SJCRH30 (cell line): ENCODE results near the gene ZBTB12. TPM values are rescaled to one million over a fixed set of nuclear protein-coding genes. Genes with fewer than 3 reads are reported as not detected.
"Not testable (repeated sequence)": the region's sequence is repeated elsewhere in the genome, so short reads cannot be mapped to it uniquely, and the experiment has no call there.

Source experiments
- DNase-seq, 2 experiments: peaks; one replicate each; pipeline ENCODE4 v3.0.0-alpha.2; 2015 to 2020
- H3K27ac ChIP-seq: fragments of 250-450 bp; sonication (Bioruptor Pico); 2 replicates; pipeline ENCODE4 v1.5.1; 2020; ENCODE audit warnings: mild to moderate bottlenecking, moderate library complexity
- H3K27me3 ChIP-seq: fragments of 250-450 bp; sonication (Bioruptor Pico); 2 replicates; pipeline ENCODE4 v1.5.1; 2020; ENCODE audit warnings: mild to moderate bottlenecking, moderate library complexity
- H3K36me3 ChIP-seq: fragments of 250-450 bp; sonication (Bioruptor Pico); 2 replicates; pipeline ENCODE4 v1.5.1; 2020; ENCODE audit warnings: mild to moderate bottlenecking, moderate library complexity
- H3K4me1 ChIP-seq: fragments of 250-450 bp; sonication (Bioruptor Pico); 2 replicates; pipeline ENCODE4 v1.5.1; 2020; ENCODE audit warnings: mild to moderate bottlenecking, moderate library complexity
- H3K4me3 ChIP-seq: fragments of 250-450 bp; sonication (Bioruptor Pico); 2 replicates; pipeline ENCODE4 v1.5.1; 2020; ENCODE audit warnings: mild to moderate bottlenecking, moderate library complexity
- H3K9me3 ChIP-seq: fragments of 250-450 bp; sonication (Bioruptor Pico); replicated peaks from 2 replicates; pipeline ENCODE4 v1.5.1; 2020; ENCODE audit warnings: mild to moderate bottlenecking, moderate library complexity
- total RNA-seq: library from RNA; depleted of rRNA; stranded (reverse); fragments of >200 nt; shearing (Covaris generic); gene quantifications from 2 replicates; pipeline ENCODE4 v1.2.3, GENCODE V29; 2014; rRNA removed

Gene ZBTB12
- total RNA-seq, 1 experiment from 2014 or later = 5.4 TPM

GRCh38 chr6:31862344-31863235 is 39.3 kb downstream of the ZBTB12 start, which contains the start of gene NEU1:
TSS of gene NEU1 (minus strand) at chr6:31862821. CDS start at chr6:31862776, 45 bp downstream.
- H3K27ac ChIP-seq = peak within 1 kb of the TSS; percentile 34
- peak; percentile 100 for DNase-seq
- H3K4me1 ChIP-seq = 0 out of 2 replicates have a peak, but pooled peaks cover 4% of the 10 kb centered on the region
- no peaks in the 10 kb centered on the region for H3K9me3 ChIP-seq
- H3K4me3 ChIP-seq = peak within 1 kb of the TSS; percentile 61
- no peaks in the 10 kb centered on the region for H3K36me3 ChIP-seq
- no peaks in the 10 kb centered on the region; the same call in 1 of the 2 replicates for H3K27me3 ChIP-seq

- H3K27me3 ChIP-seq = no peaks in the 10 kb centered on the region; the same call in 1 of the 2 replicates
Measured at GRCh38 chr6:31861919-31862343, 40.0 kb downstream of the ZBTB12 start.

GRCh38 chr6:31861150-31861549 is 40.7 kb downstream of the ZBTB12 start:
- H3K36me3 ChIP-seq = no peaks in the 10 kb centered on the region
- H3K27ac ChIP-seq = no peak overlapping the region
- no peak for DNase-seq
- H3K4me3 ChIP-seq = no peak overlapping the region
- 0 out of 2 replicates have a peak, but pooled peaks cover 4% of the 10 kb centered on the region for H3K4me1 ChIP-seq
- H3K27me3 ChIP-seq = no peaks in the 10 kb centered on the region; the same call in 1 of the 2 replicates
- no peaks in the 10 kb centered on the region for H3K9me3 ChIP-seq

More at GRCh38 chr6:31861919-31862343, 40.0 kb downstream of the ZBTB12 start:
- Histone ChIP-seq H3K36me3 (no peaks in the 10 kb centered on the region), H3K9me3 (no peaks in the 10 kb centered on the region), H3K4me1 (0 out of 2 replicates have a peak, but pooled peaks cover 4% of the 10 kb centered on the region), H3K27ac (no peak overlapping the region), H3K4me3 (peak overlapping the region; percentile 61)
- DNase-seq = no peak

- Histone ChIP-seq H3K4me1 (0 out of 2 replicates have a peak, but pooled peaks cover 4% of the 10 kb centered on the region), H3K27me3 (no peaks in the 10 kb centered on the region), H3K36me3 (no peaks in the 10 kb centered on the region), H3K9me3 (no peaks in the 10 kb centered on the region), H3K27ac (no peak overlapping the region), H3K4me3 (no peak overlapping the region)
- no peak for DNase-seq
Measured at GRCh38 chr6:31860349-31860748, 41.5 kb downstream of the ZBTB12 start.

- no peaks in the 10 kb centered on the region for H3K27me3 ChIP-seq
- no peaks in the 10 kb centered on the region for H3K9me3 ChIP-seq
- DNase-seq = no peak
- H3K36me3 ChIP-seq = no peaks in the 10 kb centered on the region
- H3K4me1 ChIP-seq = 0 out of 2 replicates have a peak, but pooled peaks cover 4% of the 10 kb centered on the region
- H3K4me3 ChIP-seq = no peak overlapping the region
- no peak overlapping the region for H3K27ac ChIP-seq
Measured at GRCh38 chr6:31859923-31860322, 42.0 kb downstream of the ZBTB12 start.

- Histone ChIP-seq H3K9me3 (no peaks in the 10 kb centered on the region), H3K27ac (no peak overlapping the region), H3K36me3 (no peaks in the 10 kb centered on the region), H3K4me1 (no peaks in the 10 kb centered on the region), H3K27me3 (no peaks in the 10 kb centered on the region), H3K4me3 (no peak overlapping the region)
- no peak for DNase-seq
Measured at GRCh38 chr6:31858707-31859106, 43.2 kb downstream of the ZBTB12 start.

GRCh38 chr6:31857774-31858173 is 44.1 kb downstream of the ZBTB12 start:
- H3K9me3 ChIP-seq, H3K36me3 ChIP-seq, H3K27ac ChIP-seq, DNase-seq, H3K4me1 ChIP-seq, H3K4me3 ChIP-seq, H3K27me3 ChIP-seq: not testable (repeated sequence)

- H3K9me3 ChIP-seq, DNase-seq: not testable (repeated sequence)
Measured at GRCh38 chr6:31851980-31852718, 49.7 kb downstream of the ZBTB12 start.

GRCh38 chr6:31851485-31851832 is 50.4 kb downstream of the ZBTB12 start:
- no peak for DNase-seq
- Histone ChIP-seq H3K9me3 (no peaks in the 10 kb centered on the region), H3K4me1 (no peaks in the 10 kb centered on the region), H3K4me3 (no peak overlapping the region), H3K27ac (no peak overlapping the region), H3K36me3 (no peaks in the 10 kb centered on the region), H3K27me3 (no peaks in the 10 kb centered on the region)

More at GRCh38 chr6:31851980-31852718, 49.7 kb downstream of the ZBTB12 start:
- H3K36me3 ChIP-seq, H3K27ac ChIP-seq, H3K4me3 ChIP-seq, H3K4me1 ChIP-seq, H3K27me3 ChIP-seq: not testable (repeated sequence)

- Histone ChIP-seq H3K36me3 (no peaks in the 10 kb centered on the region), H3K4me3 (no peak overlapping the region), H3K4me1 (no peaks in the 10 kb centered on the region), H3K27ac (no peak overlapping the region), H3K27me3 (no peaks in the 10 kb centered on the region), H3K9me3 (no peaks in the 10 kb centered on the region)
- no peak for DNase-seq
Measured at GRCh38 chr6:31850765-31851484, 51.0 kb downstream of the ZBTB12 start.

Other genes starting within 250 kb of the ZBTB12 start
- 165 and 188 TPM in 2 replicates for gene BAG6, start 249.4 kb downstream of the ZBTB12 start, total RNA-seq
- gene APOM, start 246.2 kb downstream of the ZBTB12 start, total RNA-seq = 1.8 and 2.0 TPM in 2 replicates
- gene C6orf47, start 241.3 kb downstream of the ZBTB12 start, total RNA-seq = 17.6 and 19.0 TPM in 2 replicates
- gene GPANK1, start 237.1 kb downstream of the ZBTB12 start, total RNA-seq = 19.5 and 23.6 TPM in 2 replicates
- gene CSNK2B, start 236.0 kb downstream of the ZBTB12 start, total RNA-seq = 197 and 208 TPM in 2 replicates
- gene LY6G5B, start 232.1 kb downstream of the ZBTB12 start, total RNA-seq = 3.2 and 7.0 TPM in 2 replicates
- gene LY6G5C, start 221.0 kb downstream of the ZBTB12 start, total RNA-seq = 0.25 and 1.6 TPM in 2 replicates
- gene ABHD16A, start 198.8 kb downstream of the ZBTB12 start, total RNA-seq = 18.8 and 22.4 TPM in 2 replicates
- gene LY6G6F, start 195.2 kb downstream of the ZBTB12 start, total RNA-seq = not detected in 2 replicates
- not detected in 2 replicates for gene LY6G6D, start 186.7 kb downstream of the ZBTB12 start, total RNA-seq
- gene LY6G6C, start 180.3 kb downstream of the ZBTB12 start, total RNA-seq = not detected in 2 replicates
- gene MPIG6B, start 178.7 kb downstream of the ZBTB12 start, total RNA-seq = 0.47 TPM in 1 of 2 replicates, not detected in the other
- 39.1 and 42.7 TPM in 2 replicates for gene DDAH2, start 172.8 kb downstream of the ZBTB12 start, total RNA-seq
- gene CLIC1, start 165.6 kb downstream of the ZBTB12 start, total RNA-seq = 210 and 234 TPM in 2 replicates
- 12.9 and 13.4 TPM in 2 replicates for gene MSH5, start 162.1 kb downstream of the ZBTB12 start, total RNA-seq
- gene SAPCD1, start 139.4 kb downstream of the ZBTB12 start, total RNA-seq = 0.89 and 1.4 TPM in 2 replicates
- 0.28 and 0.34 TPM in 2 replicates for gene VWA7, start 124.8 kb downstream of the ZBTB12 start, total RNA-seq
- 42.5 and 45.8 TPM in 2 replicates for gene VARS1, start 106.3 kb downstream of the ZBTB12 start, total RNA-seq
- 90.1 and 106 TPM in 2 replicates for gene LSM2, start 95.1 kb downstream of the ZBTB12 start, total RNA-seq
- gene HSPA1L, start 86.8 kb downstream of the ZBTB12 start, total RNA-seq = 0.10 and 0.14 TPM in 2 replicates
- gene HSPA1A, start 86.5 kb downstream of the ZBTB12 start, total RNA-seq = 0.56 TPM in 1 of 2 replicates, not detected in the other
- 106 and 118 TPM in 2 replicates for gene HSPA1B, start 74.3 kb downstream of the ZBTB12 start, total RNA-seq
- gene NEU1, start 39.3 kb downstream of the ZBTB12 start, total RNA-seq = 21.2 and 23.3 TPM in 2 replicates
- 0.12 TPM in 1 of 2 replicates, not detected in the other for gene SLC44A4, start 23.1 kb downstream of the ZBTB12 start, total RNA-seq
- 42.1 and 48.4 TPM in 2 replicates for gene EHMT2, start 4.4 kb downstream of the ZBTB12 start, total RNA-seq
- 1.2 and 1.5 TPM in 2 replicates for gene C2, start 25.6 kb upstream of the ZBTB12 start, total RNA-seq
- not detected in 2 replicates for gene CFB, start 44.0 kb upstream of the ZBTB12 start, total RNA-seq
- gene NELFE, start 56.9 kb upstream of the ZBTB12 start, total RNA-seq = 66.3 and 70.1 TPM in 2 replicates
- gene SKIC2, start 57.1 kb upstream of the ZBTB12 start, total RNA-seq = 27.3 and 37.4 TPM in 2 replicates
- 13.8 and 17.8 TPM in 2 replicates for gene DXO, start 70.1 kb upstream of the ZBTB12 start, total RNA-seq
- gene C4A, start 80.0 kb upstream of the ZBTB12 start, total RNA-seq = 0.81 and 2.5 TPM in 2 replicates
- gene C4B, start 112.7 kb upstream of the ZBTB12 start, total RNA-seq = 1.2 and 1.8 TPM in 2 replicates
- gene CYP21A2, start 136.3 kb upstream of the ZBTB12 start, total RNA-seq = 0.08 TPM in 1 of 2 replicates, not detected in the other
- gene TNXB, start 207.3 kb upstream of the ZBTB12 start, total RNA-seq = 1.6 and 3.3 TPM in 2 replicates
- 26.1 and 33.0 TPM in 2 replicates for gene ATF6B, start 226.2 kb upstream of the ZBTB12 start, total RNA-seq
- 8.2 and 8.7 TPM in 2 replicates for gene FKBPL, start 228.2 kb upstream of the ZBTB12 start, total RNA-seq
- gene PRRT1, start 249.9 kb upstream of the ZBTB12 start, total RNA-seq = 0.25 and 0.30 TPM in 2 replicates